H4 (cell line): ENCODE measurements around the gene DSPP. TPM values are rescaled to one million over a fixed set of nuclear protein-coding genes. Genes with fewer than 3 reads are reported as not detected.
A peak's percentile ranks its signal among the peaks of the same experiment; 100 is the strongest.

Experiments used
- DNase-seq: peaks from one replicate; pipeline ENCODE4 v3.0.0-alpha.2; 2015; ENCODE audit warnings: low spot score
- total RNA-seq: library from RNA; depleted of rRNA; stranded (reverse); fragments of >200 nt; shearing (Covaris generic); gene quantifications from 2 replicates; pipeline ENCODE4 v1.2.3, GENCODE V29; 2014; rRNA removed

Gene DSPP
- total RNA-seq, 1 experiment from 2014 or later = not detected

DNA sequence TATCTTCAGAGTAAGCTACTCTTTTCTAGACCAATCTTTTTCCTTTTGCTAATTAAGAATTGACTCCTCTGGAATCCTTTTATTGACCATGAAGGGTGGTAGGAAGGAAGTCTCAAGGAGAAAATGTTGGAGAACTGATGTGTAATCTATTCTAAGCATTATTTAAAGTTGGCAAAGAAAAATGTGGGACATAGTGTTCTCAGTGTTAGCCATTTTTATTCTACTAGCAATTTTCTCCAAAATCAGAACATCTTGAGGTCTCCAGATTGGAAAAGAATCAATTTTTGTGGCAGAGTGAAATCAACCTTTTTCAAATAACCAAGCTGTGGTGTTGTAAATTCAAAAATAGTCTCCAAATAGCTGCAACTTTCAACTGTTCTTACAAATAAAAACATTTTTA is 23.3 kb downstream of the DSPP start:
- DNase-seq = no peak

DNA sequence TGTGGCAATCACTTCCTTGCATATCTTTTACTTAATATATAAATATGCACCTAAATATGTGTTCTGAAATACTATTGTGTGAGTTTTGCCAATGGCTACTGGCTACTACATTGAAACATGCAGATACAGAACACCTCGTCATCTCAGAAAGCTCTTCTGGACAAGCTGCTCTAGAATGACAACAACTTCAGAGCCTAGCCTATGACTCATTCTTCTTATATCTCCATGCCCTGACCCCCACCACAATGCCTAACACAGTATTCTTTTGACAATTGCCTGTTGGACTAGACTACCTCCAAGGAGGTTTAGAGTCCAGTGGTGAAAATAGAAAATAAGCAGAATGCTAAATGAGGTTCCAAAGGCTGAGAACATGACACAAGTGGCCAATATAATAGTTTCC is 24.1 kb downstream of the DSPP start:
- DNase-seq = no peak

GRCh38 chr4:87633243-87633642 is 24.9 kb downstream of the DSPP start:
- no peak for DNase-seq

DNA sequence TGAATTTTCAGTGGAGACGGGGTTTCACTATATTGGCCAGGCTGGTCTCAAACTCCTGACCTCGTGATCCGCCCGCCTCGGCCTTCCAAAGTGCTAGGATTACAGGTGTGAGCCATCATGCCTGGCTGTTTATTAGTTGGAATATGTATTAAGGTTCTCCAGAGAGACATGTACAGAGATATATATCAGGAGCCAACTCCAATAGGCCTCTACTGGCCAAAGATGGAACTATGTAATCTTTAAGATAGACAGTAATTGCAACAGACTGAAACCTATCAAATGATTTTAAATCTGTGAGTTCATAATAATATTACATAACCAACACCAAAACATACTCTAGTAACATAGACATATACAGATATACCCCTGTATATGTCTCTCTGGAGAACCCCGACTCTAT is 36.0 kb downstream of the DSPP start:
- DNase-seq = no peak

DNA sequence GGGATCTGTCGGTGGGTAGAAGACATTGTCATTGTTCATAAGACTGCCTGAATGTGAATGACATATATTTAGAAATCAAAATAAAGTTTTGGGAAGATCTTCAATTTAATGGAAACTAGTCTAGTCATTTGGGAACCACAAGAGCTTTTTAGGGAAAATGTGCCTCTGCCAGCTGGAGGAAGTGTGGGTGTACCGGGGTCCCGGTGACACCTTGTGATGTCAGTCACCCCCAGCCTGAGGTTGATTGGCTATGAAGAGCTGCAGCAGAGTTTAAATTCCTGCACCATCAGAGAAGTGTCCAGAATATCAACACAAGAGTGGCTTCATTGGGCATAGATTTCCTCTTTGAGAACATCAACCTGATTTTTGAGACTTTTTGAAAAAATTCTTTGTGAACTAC is 41.7 kb downstream of the DSPP start, which contains the start of gene DMP1:
TSS of gene DMP1 (plus strand) at position 301 of the 400 bp plus-strand sequence. CDS start 6,213 bp downstream, outside the sequence.
- DNase-seq = no peak

- DNase-seq = no peak
Observed at GRCh38 chr4:87650938-87651337, 42.6 kb downstream of the DSPP start.

DNA sequence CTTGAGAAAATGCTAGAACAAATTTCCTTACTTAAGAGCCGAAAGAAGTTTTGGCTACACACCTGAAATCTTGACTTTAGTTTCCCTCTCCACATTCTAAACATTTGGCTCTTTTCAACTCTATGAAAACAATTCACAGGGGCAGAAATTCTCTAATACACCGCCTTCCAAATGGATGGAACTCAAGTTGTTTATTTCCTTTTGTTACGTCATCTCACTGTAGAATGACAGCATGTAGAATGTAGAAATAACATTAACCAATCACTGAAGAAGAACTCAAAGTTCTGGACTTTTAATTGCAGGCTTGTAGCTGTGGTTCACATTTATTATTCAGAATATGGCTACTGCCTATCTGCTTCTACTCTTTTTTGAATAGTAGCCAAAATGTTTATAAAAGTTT is 43.6 kb downstream of the DSPP start:
- DNase-seq = no peak

DNA sequence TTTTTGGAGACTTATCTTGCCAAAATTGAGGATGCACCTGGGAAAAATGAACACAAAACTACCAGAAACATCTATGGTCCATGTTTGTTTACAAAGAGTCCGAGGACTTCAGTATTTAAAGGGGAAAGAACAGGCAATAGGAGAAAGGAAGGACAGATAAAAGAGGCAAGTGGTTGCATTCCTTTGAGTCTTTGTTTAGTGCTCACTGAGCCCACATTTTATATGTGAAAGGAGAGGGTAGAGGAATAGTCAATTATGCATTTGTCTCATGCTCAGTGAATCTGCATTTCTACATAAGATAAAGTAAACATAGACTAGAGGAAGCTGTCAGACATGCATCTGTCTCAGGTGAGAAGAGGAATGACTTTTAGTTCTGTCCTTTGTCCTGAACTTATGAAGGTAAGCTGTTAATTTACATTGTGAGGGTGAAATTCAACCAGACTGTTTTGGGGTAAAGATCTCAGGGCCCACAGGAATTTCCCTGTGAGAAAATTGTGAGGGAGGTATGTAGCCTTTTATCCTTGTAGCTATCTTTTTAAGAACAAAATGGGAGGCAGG is 46.2 kb downstream of the DSPP start:
- DNase-seq = no peak

- peak; percentile 56 for DNase-seq
Observed at GRCh38 chr4:87657525-87657924, 49.2 kb downstream of the DSPP start.

DNA sequence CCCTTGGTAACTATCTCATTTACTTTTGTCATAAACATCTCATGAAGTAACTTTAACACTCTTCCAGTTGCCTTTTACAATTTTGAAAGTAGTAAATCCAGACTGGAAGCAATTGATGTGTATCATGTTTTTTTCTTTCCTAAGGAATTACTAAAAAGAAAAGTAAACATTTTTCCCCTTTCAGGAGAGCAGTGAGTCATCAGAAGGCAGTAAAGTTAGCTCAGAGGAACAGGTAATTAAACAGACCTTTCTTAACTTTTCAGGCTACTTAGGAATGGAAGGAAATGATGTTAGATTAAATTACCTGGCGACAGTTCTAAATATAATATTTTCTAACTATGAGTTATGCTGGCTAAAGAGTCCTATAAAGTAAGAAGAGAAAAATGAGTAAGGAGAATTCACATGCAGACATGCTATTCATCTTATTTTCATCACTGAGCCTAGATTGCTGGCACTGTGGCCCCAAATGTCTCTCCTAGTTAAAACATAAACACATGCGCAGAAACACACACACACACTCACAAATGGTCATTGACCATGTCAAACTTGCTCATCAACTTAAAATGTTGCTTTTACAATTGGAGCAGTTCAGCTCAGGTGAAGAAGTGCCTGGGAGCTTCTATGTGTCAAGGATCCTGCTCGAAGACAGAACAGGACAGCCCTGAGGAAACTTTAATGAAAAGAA is 51.1 kb downstream of the DSPP start:
- DNase-seq = peak; percentile 65

DNA sequence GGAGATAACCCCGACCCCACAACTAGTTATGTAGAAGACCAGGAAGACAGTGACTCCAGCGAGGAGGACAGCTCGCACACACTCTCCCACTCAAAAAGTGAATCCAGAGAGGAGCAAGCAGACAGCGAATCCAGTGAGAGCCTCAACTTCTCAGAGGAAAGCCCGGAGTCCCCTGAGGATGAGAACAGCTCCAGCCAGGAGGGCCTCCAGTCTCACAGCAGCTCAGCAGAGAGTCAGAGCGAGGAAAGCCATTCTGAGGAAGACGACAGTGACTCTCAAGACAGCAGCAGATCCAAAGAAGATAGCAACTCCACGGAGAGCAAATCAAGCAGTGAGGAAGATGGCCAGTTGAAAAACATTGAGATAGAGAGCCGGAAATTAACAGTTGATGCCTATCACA is 54.5 kb downstream of the DSPP start:
- DNase-seq = no peak

Other genes with a start within 250 kb of the DSPP start
- gene HSD17B11, start 217.3 kb upstream of the DSPP start, total RNA-seq = 34.8 and 37.3 TPM in 2 replicates
- 12.6 and 16.0 TPM in 2 replicates for gene NUDT9, start 186.0 kb upstream of the DSPP start, total RNA-seq
- 0.12 TPM in 1 of 2 replicates, not detected in the other for gene SPARCL1, start 79.2 kb upstream of the DSPP start, total RNA-seq
- not detected in 2 replicates for gene DMP1, start 41.8 kb downstream of the DSPP start, total RNA-seq
- gene IBSP, start 191.0 kb downstream of the DSPP start, total RNA-seq = not detected in 2 replicates
- not detected in 2 replicates for gene MEPE, start 224.4 kb downstream of the DSPP start, total RNA-seq